ENCODE results near the gene TAOK2.
"Not testable (repeated sequence)": the region's sequence is repeated elsewhere in the genome, so short reads cannot be mapped to it uniquely, and the experiment has no call there.

TAOK2 gene

DNA sequence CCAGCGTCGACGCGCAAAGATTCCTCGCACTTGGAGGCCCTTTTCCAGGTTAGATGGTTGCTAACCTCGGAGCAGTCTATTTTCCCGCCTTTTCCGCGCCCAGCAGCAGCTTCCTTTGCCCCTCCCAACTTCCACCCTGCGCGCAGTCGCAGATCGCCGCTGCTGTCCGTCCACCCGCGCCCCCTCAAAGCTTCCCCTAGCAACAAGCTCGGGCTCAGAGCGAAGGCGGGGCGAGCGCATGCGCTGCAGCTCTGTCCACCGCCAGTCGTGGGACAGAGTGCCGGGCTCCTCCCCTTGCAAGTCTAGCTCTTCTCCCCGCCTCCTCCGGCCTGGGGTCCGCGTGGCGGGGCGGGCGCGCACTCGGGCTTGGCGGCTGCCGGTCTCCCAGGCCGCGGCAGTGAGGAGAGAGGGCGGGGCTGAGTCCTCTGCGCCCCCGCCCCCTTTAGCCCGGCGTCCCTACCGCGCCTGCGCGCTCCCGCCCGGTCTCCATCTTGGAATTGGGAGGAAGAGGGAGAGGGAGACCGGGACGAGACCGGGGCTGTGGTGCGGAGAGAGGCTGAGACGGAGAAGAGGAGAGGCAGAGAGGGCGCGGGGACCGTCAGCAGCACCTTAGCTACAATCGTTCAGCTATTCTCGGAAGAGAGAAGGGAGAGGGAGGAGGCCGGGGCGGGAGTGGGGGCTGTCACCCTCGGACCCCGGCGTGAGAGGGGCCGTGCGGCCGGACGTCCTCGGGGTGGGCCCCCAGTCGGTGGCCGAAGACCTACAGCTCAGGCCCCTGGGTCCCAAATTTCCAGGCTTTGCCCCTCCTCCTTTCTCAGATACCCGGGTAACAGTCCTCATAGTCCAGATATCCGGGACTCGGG is at the start of gene TAOK2:
Gene TAOK2, plus strand, starts transcription at position 485 of the 863 bp plus-strand sequence. CDS start 3,905 bp downstream, outside the sequence.
- DNase-seq: peak; percentile 95

DNA sequence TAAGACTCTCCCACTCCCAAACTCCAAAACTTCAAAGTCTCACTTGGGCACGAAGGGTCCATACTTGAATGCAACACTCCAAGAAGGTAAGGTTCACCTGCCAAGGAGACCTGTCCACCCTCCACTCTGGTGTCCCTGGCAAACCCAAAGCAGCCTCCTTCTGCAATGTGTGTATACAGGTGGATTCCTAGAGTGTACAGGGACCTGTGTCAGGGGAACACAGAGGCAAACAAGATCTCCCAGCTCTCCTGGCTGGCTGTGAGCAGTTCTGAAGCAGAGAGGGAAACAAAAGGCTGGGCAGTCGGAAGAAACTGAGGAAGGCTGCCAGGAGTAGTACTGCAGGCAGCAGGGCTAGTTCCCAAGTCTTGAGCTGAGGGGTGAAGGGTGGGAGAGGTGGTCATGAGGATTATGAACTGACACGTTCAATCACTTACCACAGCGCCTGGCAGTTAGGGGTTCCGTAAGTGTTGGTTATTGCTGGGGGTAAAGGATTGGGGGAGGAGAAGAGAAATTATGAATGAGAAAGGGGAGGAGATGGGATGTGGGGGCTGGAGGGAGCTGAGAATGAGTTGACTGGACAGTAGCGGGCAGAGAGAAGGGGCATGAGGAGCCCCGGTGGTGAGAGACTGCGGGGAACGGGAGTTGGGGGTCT is 48.4 kb upstream of the TAOK2 start:
- no peak for DNase-seq

DNA sequence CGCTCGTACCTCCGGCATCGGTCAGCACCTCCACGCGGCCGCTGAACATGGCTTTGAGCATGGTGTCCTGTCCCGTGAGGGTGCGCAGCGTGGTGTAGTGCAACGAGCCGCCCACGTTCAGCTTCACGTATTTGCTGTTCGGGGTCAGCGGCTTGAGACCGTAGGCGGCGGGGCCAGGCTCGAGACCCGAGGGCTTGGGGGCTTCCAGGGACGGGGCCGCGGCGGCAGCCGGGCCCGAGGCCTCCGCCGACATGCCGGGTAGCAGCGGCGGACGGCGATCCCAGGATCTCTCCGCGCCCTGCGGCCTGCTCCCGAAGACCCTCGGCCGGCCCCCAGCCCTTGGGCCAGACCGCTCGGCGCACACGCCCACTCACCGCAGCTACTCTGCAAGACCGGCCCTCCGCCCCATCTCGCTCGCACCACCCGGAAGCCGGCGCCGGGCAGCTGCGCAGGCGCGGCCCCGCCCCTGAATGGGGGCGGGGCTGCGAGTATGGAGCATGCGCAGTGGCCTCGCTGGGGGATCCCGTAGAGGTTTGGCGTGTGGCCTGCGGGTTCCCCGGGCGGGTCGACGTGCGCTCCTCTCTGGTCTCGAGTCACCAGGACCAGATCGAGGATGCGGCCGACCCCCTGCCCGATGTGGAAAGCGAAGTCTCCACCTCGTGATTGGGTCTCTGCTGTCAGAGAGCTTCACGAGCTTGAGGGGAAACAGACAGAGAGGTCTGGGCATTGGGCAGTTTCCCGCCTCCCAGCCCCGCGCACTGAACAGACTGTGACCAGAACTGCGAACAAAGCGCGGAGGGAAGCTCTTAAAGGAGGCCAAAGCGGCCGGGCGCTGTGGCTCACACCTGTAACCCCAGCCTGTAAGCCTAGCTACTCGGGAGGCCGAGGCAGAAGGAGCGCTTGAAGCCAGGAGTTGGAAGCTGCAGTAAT is 47.6 kb upstream of the TAOK2 start, which contains the start of gene KCTD13:
Gene KCTD13, minus strand, starts transcription at position 446 of the 930 bp plus-strand sequence. Its CDS starts 193 bp downstream, at position 253.
- DNase-seq: peak; percentile 87

DNA sequence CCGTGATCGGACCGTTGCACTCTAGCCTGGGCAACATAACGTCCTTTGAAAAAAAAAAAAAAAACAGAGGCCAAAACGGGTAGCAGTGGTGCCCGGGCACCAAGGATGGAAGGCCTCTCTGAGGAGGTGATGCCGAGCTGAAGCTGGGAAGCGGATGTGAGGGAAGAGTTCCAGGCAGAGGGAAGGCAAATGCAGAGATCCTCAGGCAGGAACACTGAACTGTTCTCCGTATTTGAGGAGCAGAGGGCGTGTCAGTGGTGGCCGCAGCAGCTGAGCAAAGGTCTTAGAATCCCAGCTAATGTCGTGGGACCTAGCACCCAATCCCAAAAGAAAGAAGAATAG is 47.0 kb upstream of the TAOK2 start:
- no peak for DNase-seq

- DNase-seq: no peak
These were observed 46.4 kb upstream of the TAOK2 start for GRCh38 chr16:29927070-29927905.

DNA sequence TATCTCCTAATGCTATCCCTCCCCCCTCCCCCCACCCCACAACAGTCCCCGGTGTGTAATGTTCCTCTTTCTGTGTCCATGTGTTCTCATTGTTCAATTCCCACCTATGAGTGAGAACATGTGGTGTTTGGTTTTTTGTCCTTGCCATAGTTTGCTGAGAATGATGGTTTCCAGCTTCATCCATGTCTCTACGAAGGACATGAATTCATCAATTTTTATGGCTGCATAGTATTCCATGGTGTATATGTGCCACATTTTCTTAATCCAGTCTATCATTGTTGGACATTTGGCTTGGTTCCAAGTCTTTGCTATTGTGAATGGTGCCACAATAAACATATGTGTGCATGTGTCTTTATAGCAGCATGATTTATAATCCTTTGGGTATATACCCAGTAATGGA is 41.9 kb upstream of the TAOK2 start:
- not testable (repeated sequence) for DNase-seq

- no peak for DNase-seq
These were observed 33.0 kb upstream of the TAOK2 start for GRCh38 chr16:29940656-29941055.

- no peak for DNase-seq
These were observed 29.5 kb upstream of the TAOK2 start for GRCh38 chr16:29943846-29944799.

- no peak for DNase-seq
These were observed 25.8 kb upstream of the TAOK2 start for GRCh38 chr16:29947897-29948296.

DNA sequence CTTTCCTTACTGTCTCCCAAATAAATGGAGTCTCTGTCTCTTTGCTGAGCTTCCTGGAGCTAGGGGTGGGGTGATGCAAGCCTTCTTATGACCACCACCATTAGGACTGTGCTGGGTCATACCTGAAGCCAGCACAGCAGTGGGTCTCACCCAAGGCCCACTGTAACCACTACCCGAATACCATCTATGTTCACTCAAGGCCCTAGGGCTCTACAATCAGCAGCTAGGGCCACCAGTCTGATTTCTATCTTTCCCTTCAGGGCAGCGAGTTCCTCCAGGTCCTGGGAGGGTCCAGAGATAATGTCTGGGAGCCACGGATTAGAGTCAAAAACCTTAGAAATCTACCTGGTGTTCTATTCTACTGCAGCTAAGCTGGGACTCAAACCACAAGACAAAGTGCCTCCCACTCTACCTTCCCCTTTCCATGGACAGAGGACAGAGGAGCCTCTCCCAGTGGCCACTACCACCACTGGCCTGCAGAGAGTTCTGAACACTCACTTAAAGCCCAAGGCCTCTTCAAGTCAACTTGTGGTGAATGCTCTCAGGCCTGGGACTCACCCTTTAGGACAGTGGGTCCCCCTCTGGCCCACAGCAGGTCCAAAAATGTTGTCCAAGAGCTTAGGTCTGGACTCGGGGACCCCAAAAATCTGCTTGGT is 22.7 kb upstream of the TAOK2 start:
- DNase-seq: no peak

DNA sequence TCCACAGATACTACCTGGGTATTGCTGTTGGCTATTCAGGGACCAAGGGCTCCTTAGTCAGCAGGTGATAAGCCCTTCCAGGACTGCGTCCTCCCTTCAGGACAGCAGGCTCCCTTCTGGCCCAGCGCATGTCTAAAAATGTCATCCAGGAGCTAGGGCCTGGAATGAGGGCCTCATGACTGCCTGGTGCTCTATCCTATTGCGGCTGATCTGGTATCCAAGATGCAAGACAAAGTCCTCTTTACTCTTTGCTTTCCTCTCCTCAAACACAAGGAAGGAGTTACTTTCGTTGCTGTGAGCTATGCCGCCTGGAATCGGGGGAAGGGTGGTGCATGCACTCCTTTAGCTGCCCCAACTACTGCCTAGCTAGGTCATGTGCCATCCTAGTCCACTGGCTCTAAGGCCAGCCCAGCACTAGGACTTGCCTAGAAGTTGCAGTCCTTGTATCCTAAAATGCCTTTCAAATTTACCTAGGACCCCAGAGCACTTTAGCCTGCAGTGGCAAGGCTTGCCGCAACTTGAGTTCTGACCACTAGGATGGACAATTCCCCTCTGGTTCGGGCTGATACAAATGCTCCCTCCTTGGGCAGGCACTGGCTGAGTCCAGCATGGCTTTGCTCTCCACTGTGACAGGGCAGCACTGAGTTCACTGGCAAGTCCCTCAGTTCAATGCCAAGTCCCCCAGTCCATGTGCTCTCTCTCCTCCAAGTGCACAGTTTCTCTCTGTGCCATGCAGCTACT is 21.9 kb upstream of the TAOK2 start:
- no peak for DNase-seq

- DNase-seq: no peak
These were observed 14.9 kb upstream of the TAOK2 start for GRCh38 chr16:29958756-29959155.

DNA sequence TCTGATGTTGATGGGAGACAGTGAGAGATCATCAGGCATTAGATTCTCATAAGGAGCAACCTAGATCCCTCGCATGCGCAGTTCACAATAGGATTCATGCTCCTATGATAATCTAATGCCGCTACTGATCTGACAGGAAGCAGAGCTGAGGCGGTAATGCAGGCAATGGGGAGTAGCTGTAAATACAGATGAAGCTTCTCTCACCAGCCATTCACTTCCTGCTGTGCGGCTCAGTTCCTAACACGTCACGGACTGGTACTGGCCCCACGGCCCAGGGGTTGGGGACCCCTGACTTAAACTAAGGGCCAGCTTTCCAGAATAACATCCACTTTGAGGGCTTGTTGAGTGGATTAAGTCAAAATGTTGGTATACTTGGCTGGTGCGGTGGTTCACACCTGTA is 14.4 kb upstream of the TAOK2 start:
- no peak for DNase-seq

- not testable (repeated sequence) for DNase-seq
These were observed 13.8 kb upstream of the TAOK2 start for GRCh38 chr16:29959821-29960220.

GRCh38 chr16:29961127-29961478 is 12.6 kb upstream of the TAOK2 start:
- no peak for DNase-seq

DNA sequence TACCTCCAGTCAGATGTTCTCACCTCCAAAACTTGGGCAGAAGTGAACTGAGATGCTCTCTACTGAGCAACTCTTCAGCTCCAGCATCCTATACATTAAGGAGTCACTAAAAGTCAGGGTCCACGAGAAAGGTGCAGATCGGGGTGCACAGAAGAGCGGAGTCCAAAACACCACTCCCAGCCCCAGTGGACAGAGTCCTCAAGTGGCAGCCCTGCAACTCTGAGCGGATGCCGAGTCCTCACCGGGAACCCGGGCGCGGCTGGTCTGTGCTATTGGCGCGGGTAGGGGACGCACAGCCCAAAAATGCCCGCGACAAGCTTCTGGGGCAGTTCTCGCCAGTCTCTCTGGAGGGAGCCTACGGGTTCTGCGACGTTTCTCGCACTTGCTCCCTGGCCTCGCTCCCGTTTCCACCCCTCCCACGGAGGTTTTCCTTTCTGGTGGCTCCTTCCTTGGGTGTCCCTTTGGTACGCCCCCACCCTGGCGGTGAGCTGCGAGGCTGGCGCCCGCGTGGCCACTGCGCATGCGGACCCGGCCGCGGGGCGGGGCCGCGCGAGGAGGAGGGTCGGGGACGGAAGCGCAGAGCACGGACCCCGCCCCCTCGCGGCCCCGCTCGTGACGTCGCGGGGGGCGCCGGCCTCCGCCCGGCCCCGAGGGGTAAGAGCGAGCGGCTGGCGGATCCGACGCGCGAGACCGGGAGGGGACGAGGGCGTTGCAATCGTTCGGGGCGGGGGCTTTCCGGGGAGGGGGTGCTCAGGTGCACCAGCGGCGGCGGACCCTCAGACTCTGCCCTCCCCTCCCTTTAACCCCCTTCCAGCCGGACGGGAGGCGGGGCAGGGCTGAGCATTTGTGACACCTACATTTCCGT is 12.0 kb upstream of the TAOK2 start, which contains the start of gene TMEM219:
Gene TMEM219, plus strand, starts transcription at position 601 of the 865 bp plus-strand sequence. CDS start 1,065 bp downstream, outside the sequence.
- DNase-seq: peak; percentile 93

- DNase-seq: no peak
These were observed 11.2 kb upstream of the TAOK2 start for GRCh38 chr16:29962344-29962994.
